ENCODE data around the gene PDCD11.

GRCh38 chr10:103444478-103444877 is 48.1 kb downstream of the PDCD11 start:
- TF ChIP-seq TAF1 (IDR thresholded peaks at IDR 0.05; ENCODE audit: low read depth), result no peak
- TF ChIP-seq, protein P1, sequence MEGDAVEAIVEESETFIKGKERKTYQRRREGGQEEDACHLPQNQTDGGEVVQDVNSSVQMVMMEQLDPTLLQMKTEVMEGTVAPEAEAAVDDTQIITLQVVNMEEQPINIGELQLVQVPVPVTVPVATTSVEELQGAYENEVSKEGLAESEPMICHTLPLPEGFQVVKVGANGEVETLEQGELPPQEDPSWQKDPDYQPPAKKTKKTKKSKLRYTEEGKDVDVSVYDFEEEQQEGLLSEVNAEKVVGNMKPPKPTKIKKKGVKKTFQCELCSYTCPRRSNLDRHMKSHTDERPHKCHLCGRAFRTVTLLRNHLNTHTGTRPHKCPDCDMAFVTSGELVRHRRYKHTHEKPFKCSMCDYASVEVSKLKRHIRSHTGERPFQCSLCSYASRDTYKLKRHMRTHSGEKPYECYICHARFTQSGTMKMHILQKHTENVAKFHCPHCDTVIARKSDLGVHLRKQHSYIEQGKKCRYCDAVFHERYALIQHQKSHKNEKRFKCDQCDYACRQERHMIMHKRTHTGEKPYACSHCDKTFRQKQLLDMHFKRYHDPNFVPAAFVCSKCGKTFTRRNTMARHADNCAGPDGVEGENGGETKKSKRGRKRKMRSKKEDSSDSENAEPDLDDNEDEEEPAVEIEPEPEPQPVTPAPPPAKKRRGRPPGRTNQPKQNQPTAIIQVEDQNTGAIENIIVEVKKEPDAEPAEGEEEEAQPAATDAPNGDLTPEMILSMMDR (IDR thresholded peaks at IDR 0.05; ENCODE audit: poor library complexity, severe bottlenecking), result no peak
- no peak for TF ChIP-seq MXI1 (conservative IDR thresholded peaks at IDR 0.05; ENCODE audit: poor library complexity, severe bottlenecking)
- TF ChIP-seq EZH2 (IDR thresholded peaks at IDR 0.05; ENCODE audit: borderline replicate concordance, insufficient read depth, low read length, poor library complexity, severe bottlenecking), result no peak
- TF ChIP-seq POLR2AphosphoS5 (IDR thresholded peaks at IDR 0.05), result no peak
